ENCODE data around the gene FTSJ3. TPM values are rescaled to one million over a fixed set of nuclear protein-coding genes. Genes with fewer than 3 reads are reported as not detected.
A peak's percentile ranks its signal among the peaks of the same experiment; 100 is the strongest.
"Not testable (repeated sequence)": the region's sequence is repeated elsewhere in the genome, so short reads cannot be mapped to it uniquely, and the experiment has no call there.

FTSJ3 gene
- total RNA-seq = 10 to 100 TPM; 46.8 to 72.4 (median 56.2) TPM

GRCh38 chr17:63827002-63827800, at the start of gene FTSJ3, which contains the start of gene PSMC5:
Gene FTSJ3 (minus strand): TSS chr17:63827663. CDS start chr17:63826902, 761 bp downstream.
Gene PSMC5 (plus strand): TSS chr17:63827431. CDS start chr17:63827491, 60 bp downstream.
- no peaks in the 10 kb centered on the region for H3K27me3 ChIP-seq
- no peaks in the 10 kb centered on the region for H3K9me3 ChIP-seq
- peak within 1 kb of the TSS; percentile 82 to 92 (median 87) for H3K4me3 ChIP-seq
- DNase-seq (ENCODE audit: extremely low spot score) = peak; percentile 99
- WGBS = 0% methylated on average over 34 of the region's 58 CpGs
- H3K36me3 ChIP-seq = peaks cover 57 to 72% (median 68%) of the 10 kb centered on the region in 4 donors
- H3K4me1 ChIP-seq = peaks cover 23 to 48% (median 39%) of the 10 kb centered on the region in 4 donors
- peak within 1 kb of the TSS; percentile 88 to 94 (median 90) for H3K27ac ChIP-seq (replicated peaks in 1 of 4)
- TF ChIP-seq EP300 (IDR thresholded peaks at IDR 0.05) (no peak), CTCF (IDR thresholded peaks at IDR 0.05) (peak; percentile 14 to 55 (median 36)), POLR2AphosphoS5 (IDR thresholded peaks at IDR 0.05) (peak; percentile 84 to 97), POLR2A (IDR thresholded peaks at IDR 0.05; ENCODE audit: low read depth) (peak; percentile 66)
- intact Hi-C loops (cut with DNase I) = loop anchor here (5.0 kb wide), 1 partner anchor 50 kb away; no protein-coding TSS in a partner anchor

- H3K4me3 ChIP-seq; intact Hi-C loops (cut with DNase I); H3K27me3 ChIP-seq; H3K36me3 ChIP-seq; H3K9me3 ChIP-seq; H3K4me1 ChIP-seq; H3K27ac ChIP-seq (replicated peaks in 1 of 4); DNase-seq (ENCODE audit: extremely low spot score): not testable (repeated sequence)
- 90% methylated on average over 6 of the region's 6 CpGs for WGBS
These were observed 47.2 kb upstream of the FTSJ3 start for GRCh38 chr17:63874693-63875092.

DNA sequence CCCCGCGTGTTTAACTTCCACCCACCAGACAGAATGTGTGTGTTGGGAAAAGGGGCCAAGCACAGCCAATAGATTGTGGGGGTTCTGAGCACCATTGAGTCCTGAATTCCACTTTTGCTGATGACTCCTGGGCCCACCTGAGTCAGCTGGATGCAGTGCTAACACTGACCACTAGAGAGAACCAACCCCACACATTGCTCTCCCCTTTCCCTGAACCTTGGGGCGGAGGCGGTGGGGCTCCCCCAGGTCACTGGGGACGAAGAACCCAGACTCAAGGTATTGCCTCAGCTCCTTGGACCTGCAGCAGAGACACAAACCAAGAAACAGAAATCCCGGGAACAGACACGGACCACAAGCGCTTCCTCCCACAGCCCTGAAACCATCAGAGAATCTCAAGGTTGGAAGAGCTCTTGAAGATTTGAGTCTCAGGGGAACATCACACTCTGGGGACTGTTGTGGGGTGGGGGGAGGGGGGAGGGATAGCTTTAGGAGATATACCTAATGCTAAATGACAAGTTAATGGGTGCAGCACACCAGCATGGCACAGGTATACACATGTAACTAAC, 46.7 kb upstream of the FTSJ3 start:
- H3K36me3 ChIP-seq; H3K27ac ChIP-seq (replicated peaks in 1 of 4); H3K4me3 ChIP-seq; intact Hi-C loops (cut with DNase I); DNase-seq (ENCODE audit: extremely low spot score); H3K4me1 ChIP-seq; H3K27me3 ChIP-seq; H3K9me3 ChIP-seq: not testable (repeated sequence)
- 82% methylated on average over 4 of the region's 8 CpGs for WGBS

DNA sequence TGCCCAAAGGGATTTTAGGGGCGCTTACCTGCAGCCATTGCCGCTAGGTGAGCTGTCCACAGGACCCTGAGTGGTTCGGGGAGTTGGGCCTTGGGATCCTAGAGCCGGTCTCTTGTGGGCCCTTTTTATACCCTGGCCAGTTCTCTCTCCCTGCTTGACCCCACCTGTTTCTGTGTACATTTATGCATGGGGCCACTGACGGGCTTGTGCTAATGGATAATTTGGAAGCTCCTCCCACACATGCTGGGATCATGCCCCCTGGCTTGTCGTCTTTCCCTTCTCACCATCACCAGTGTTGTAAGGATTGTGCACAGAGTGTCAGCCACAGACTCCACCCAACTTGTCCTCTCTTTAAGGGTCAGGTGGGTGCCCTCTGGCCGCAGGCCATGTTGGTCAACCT, 46.1 kb upstream of the FTSJ3 start, which contains the start of gene CSH2:
TSS of gene CSH2 (minus strand) at position 101 of the 400 bp plus-strand sequence. CDS start at position 38, 63 bp downstream.
- H3K9me3 ChIP-seq; H3K27me3 ChIP-seq; H3K27ac ChIP-seq (replicated peaks in 1 of 4); intact Hi-C loops (cut with DNase I); H3K36me3 ChIP-seq; H3K4me1 ChIP-seq; DNase-seq (ENCODE audit: extremely low spot score); H3K4me3 ChIP-seq: not testable (repeated sequence)
- 87% methylated on average over 4 of the region's 7 CpGs for WGBS

GRCh38 chr17:63871646-63872365, 44.3 kb upstream of the FTSJ3 start:
- H3K9me3 ChIP-seq; H3K4me3 ChIP-seq; H3K36me3 ChIP-seq; H3K4me1 ChIP-seq; DNase-seq (ENCODE audit: extremely low spot score); H3K27me3 ChIP-seq; H3K27ac ChIP-seq (replicated peaks in 1 of 4); intact Hi-C loops (cut with DNase I): not testable (repeated sequence)
- WGBS = 89% methylated on average over 13 of the region's 15 CpGs

DNA sequence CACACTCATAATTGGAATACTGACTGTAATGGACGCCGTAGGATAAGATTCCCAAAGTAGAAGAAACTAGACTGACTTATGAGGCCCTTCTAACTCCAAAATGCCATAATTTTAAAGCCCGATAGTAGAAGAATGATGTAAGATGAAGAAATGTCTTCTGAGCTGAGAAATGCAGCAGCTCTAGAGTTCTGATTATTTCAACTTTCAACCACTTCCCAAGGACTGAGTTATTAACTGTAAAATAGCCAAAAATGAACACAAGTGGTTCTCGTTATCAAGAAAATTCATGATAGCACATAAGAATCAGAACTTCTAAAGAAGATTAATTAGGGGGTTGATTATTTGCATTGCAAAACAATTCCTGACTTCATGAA, 42.8 kb upstream of the FTSJ3 start:
- H3K9me3 ChIP-seq; H3K36me3 ChIP-seq; DNase-seq (ENCODE audit: extremely low spot score); H3K4me3 ChIP-seq; H3K27me3 ChIP-seq; intact Hi-C loops (cut with DNase I); H3K4me1 ChIP-seq; H3K27ac ChIP-seq (replicated peaks in 1 of 4): not testable (repeated sequence)
- WGBS = 81% methylated on average over 4 of the region's 4 CpGs

- H3K4me1 ChIP-seq; intact Hi-C loops (cut with DNase I); DNase-seq (ENCODE audit: extremely low spot score); H3K9me3 ChIP-seq; H3K27ac ChIP-seq (replicated peaks in 1 of 4); H3K27me3 ChIP-seq; H3K36me3 ChIP-seq; H3K4me3 ChIP-seq: not testable (repeated sequence)
- 49% methylated on average over 8 of the region's 9 CpGs for WGBS
These were observed 42.2 kb upstream of the FTSJ3 start for GRCh38 chr17:63869491-63870291.

GRCh38 chr17:63866625-63867024, 39.2 kb upstream of the FTSJ3 start:
- H3K27ac ChIP-seq (replicated peaks in 1 of 4); H3K4me1 ChIP-seq; intact Hi-C loops (cut with DNase I); H3K27me3 ChIP-seq; H3K4me3 ChIP-seq; DNase-seq (ENCODE audit: extremely low spot score); H3K36me3 ChIP-seq; H3K9me3 ChIP-seq: not testable (repeated sequence)
- 72% methylated on average over 3 of the region's 7 CpGs for WGBS

Data from esophagus muscularis mucosa (tissue), 4 donors.